Measurements from ENCODE around the gene KLHL21.
"Not testable (repeated sequence)": the region's sequence is repeated elsewhere in the genome, so short reads cannot be mapped to it uniquely, and the experiment has no call there.

Gene KLHL21

GRCh38 chr1:6624710-6625583 is 22.3 kb upstream of the KLHL21 start, which contains the start of gene THAP3:
Gene THAP3 (plus strand): TSS chr1:6624868. CDS start chr1:6625219, 351 bp downstream.
- peak; percentile 67 to 72 for DNase-seq

GRCh38 chr1:6623269-6623965 is 20.7 kb upstream of the KLHL21 start:
- no peak for DNase-seq

- no peak for DNase-seq
Measured at GRCh38 chr1:6622396-6623152, 19.9 kb upstream of the KLHL21 start.

- DNase-seq: no peak
Measured at GRCh38 chr1:6621429-6622391, 19.0 kb upstream of the KLHL21 start.

DNA sequence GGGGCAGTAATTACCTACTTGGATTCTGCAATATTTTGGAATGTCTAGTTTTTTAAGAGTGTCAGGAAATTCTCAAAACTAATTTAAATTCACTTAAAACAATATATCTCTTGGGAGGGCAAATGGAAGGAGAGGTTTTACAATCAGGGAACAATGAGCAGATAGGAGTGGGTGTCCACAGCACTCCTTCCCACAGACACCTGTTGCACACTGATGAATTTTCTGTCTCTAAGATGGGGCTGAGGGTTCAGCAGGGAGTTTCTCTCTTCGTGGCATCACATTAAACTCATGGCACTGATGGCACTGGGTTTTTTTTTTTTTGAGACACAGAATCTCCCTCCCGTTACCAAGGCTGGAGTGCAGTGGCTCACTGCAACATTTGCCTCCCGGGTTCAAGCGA is 16.4 kb upstream of the KLHL21 start:
- DNase-seq: no peak

DNA sequence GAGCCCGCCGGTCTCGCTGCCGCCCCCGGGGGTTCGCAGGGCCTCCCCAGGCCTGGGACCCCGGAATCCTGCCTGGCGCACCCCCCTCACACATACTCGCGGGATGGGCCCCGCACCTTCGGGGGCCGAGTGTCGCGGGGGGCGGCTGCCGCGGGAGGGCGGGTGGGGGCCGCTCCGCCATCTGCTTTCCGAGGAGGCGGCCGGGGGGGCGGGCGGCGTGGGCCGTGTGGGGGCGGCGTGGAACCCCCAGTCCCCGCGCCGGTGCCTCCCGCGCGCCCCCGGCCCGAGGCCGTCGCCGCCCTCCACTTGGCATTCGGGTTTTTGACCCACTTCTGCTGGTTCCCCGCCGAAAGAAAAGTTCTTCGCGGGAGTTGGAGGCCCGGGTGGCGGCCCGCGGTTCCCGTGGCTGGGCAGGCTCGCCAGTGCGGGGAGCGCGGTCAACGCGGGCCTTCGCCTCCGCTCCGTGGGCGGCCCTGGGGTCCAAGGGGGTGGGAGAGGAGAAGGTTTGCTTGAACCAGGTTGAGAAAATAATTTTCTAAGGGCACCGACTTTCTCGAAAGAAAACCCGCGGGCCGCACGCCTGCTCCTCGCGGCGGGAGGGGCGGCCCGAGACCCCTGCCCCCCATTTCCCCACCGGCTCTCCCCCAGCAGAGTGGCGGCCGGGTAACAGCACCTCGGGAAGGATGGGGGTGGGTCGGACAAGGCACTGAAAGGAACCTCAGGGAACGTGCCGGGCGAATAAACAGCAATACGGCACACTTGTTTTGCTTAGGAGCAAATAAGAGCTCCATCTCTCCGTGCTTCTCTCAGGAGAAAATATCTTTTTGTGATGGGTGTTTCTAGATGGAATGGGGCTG is 12.5 kb upstream of the KLHL21 start:
- DNase-seq: no peak

DNA sequence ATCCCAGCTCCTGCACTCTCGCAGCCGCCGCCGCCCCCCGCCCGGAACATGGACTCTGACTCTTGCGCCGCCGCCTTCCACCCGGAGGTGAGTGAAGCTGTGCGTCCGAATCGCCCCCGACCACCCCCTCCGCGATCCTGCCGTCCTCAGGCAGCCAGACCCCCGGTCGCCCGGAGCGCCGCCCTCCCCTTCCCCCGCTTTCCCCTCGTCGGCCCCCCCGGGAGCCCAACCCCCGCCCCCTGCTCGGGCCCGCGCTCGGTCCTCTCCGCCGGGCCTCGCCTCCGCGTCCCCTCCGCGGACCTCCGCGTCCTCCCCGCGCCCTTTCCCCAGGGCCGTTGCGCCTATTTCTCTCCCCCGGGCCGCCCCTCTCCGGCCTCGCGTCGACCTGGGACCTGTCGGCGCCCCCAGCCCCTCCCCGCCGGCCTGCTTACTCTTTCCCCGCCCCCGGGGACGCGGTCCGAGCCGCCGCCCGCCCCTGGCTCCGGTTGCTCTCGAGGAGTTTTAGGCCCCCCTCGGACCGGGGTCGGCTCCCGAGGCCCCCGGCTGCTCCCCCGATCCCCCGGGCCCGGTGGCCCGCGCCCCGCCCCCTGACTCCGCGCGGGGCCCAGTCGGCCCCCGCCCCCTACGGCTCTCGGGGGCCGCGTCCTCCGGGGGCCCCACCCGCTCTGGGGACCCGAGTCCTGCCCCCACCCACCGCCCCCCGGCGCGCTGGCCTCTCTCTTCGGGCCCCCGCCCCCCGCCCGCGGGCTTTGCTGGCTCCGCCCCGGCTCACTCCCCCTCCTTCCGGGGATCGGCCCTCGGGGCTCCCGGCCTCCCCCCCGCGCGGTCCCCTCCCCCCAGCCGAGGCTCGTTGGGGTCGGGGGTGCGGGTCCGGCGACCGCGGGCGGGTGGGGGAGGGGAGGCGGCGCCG is 11.6 kb upstream of the KLHL21 start:
- DNase-seq: no peak

DNA sequence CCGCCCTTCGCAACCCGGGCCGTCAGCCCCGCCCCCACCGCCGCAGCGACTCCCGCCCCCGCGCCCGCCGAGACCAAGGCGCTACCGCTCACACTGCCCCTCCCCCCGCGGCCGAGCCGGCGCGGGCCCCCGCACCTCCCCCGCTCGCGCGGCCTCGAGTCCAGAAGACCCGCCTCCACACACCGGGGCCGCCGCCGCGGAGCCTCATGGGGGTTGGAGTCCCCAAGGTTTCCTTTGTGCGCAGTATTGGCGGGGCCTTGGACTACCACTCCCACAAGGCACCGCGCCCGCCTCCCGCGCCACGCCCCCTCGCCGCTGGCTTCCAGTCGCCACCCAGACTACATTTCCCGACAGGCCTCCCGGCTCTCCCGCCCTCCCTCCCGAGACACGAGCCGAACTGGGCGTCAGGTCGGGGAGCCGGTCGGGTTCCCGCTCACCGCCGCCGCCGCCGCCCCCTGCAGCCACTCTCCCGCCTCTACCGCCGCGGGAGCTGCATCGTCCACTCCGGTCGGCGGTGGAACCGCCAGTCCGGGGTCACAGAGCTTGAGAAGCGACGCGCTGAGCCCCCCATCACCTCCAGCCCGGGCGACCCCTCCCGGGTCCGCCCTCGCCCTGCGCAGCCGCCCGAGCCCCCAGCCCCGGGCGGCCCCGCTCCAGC is 10.8 kb upstream of the KLHL21 start, which contains the start of gene PHF13:
Gene PHF13 (plus strand): TSS at position 371 of the 658 bp plus-strand sequence. CDS start 336 bp downstream, outside the sequence.
- DNase-seq: peak; percentile 95 to 98

GRCh38 chr1:6612641-6613360 is 10.1 kb upstream of the KLHL21 start:
- DNase-seq: peak in 1 of 2 experiments; percentile 59

DNA sequence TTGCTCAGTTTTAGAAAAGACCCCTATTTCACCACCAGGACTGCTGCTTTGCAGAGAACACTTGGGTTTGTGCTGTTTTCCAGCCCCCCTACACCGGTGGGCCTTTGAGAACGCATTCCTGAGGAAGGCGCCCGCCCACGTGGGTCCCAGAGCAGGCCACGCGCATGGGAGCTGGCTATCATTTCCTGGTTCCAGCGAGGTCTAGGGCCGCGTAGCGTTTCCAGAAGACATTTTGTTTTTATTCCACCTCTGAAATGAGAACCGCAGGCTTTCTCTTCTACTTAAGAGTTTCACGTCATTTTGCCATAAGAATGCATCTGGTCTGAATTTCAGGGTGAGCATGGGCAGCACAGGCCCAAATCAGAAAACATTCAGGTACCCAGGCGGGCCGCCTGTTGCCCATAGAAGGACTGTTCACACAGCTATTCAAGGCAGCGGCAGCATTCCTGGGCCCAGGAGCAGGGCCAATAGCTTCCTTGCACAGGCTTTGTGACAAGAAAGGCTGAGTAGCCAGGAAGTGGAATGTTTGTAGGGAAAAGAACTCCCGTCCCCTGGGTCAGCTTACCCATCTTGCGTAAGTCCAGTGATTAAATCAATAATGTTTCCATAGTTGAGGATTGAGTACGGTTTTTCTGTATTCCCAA is 1.4 kb upstream of the KLHL21 start:
- DNase-seq: no peak

DNA sequence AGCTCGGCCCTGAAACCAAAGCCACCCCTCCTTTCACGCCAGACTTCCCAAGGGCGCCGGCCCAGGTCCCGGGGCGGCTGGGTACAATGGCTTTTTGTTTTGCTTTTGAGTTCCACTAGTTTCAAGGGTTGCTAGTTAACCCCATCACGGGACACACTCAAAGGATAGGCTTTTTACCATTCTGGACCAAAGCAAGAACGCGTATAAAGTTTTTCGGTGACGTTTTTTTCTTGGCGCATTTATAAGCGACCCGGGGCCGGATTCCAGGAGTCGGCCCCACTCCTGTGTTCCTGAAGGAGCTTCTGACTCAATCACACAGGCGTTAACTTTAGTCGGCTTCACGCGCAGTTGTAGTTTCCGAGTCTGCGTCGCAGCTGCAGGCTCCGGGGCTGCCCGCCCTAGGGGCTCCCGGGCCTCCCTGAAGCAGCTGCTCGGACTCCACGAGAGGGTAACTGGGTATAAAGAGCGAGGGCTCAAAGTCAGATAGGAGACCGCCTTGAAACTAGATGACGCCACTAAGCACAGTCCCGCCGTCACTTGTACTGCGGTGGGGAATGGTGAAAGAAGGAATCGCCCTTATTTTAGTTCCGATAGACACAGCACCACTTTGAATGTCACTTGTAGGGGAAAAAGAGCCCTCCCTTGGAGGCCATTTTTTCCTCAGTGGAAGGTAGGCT is 707 bp upstream of the KLHL21 start:
- no peak for DNase-seq

- DNase-seq: no peak
Measured at GRCh38 chr1:6601923-6602668, 573 bp downstream of the KLHL21 start.

DNA sequence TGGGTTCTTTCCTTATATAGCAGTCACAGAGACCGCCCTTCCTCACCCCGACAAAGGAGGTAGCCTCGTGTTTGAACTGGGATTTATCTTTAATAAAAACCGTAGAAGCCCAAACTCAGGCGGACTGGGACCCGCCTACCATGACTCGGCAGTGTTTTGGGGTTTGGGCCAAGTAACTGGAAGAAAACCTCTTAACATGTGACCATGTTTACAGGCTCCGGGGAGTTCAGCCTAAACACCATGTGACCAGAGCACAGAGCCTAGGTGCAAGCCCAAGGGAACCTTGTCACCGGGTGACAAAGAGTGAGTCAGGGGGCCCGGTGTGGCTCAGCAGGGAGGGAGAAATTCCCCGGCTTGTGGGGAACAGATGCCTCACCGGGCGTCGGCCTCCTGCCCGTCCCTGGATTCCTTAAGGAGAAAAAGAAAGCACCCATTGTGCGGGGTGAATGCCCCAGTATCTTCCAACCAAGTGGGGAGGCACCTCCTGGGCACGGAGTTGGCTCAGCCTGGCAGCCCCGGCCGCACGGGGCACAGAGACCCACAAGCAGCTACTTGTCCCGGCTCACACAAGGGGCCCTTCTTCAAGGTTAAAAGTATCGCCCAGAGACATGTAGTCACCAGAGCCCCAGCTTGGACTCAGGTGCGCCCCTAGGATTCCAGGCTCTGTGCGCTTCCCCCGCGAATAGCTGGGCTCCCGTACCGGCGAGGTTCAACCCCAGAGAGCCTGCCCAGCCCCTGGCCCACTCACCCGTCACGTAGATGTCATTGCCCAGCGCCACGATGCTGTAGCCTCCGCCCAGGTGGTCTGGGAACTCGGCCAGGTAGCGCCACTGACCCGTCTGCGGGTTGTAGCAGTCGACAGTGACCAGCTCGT is 1.4 kb downstream of the KLHL21 start:
- no peak for DNase-seq

DNA sequence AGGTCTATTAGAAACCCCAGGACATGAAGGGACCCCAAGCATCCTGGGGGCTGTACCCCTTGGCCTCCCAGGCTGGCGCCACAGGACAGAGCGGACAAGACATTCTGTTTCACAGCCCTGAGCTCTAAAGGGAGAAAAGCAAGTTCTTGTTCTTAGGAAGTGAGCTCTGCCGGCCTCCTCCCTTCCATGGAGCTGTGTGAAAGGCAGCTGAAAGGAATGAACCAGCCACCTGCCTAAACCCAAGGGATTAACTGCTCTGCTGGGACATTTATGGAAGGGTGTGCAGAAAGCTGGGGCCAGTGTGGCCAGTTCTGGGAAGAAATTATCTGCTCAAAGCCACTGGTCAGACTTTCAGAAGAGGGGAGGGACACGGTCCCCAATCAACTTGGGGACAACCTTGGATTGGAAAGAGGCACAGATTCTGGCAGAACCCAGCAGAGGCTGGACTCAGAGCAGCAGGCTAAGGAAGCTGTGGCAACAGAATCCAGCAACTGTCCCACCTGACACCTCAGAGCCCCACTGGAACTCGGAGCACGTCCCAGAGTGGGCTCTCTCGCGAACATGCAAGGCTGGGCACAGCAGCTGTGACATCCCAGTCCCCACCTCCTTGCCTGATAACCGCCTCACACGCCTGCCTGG is 2.1 kb downstream of the KLHL21 start:
- DNase-seq: no peak

- not testable (repeated sequence) for DNase-seq
Measured at GRCh38 chr1:6599991-6600390, 2.7 kb downstream of the KLHL21 start.

Measured in NCI-H187 (cell line).